ENCODE measurements around the gene C6.

DNA sequence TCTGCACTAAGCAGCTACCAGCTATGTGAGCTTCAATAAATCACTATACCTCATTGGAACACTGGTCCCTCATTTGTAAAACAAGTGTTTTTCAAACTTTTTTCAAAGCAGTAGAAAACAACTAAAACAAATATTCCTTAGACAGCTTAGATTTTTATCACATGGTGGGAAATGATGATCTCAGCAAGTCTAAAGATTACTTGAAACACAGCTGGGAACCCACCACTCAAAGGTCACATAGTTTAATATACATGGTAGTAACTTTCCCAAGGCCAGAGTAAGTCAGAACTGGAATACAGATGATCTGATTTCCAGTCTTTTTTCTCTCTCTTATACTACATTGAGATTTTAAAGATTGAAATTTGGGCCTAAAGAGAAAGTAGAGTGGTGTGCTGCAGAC is 850 bp upstream of the C6 start:
- no peak for TF ChIP-seq EZH2 (IDR thresholded peaks at IDR 0.05)
- no peak for TF ChIP-seq POLR2AphosphoS5 (IDR thresholded peaks at IDR 0.05; ENCODE audit: borderline replicate concordance, low read depth, low read length)

Measured in SK-N-MC (cell line).